Activated CD8-positive, alpha-beta memory T cell treated with anti-CD3 and anti-CD28 coated beads for 36 hours (primary cell): ENCODE results near the gene PFKFB2. TPM values are rescaled to one million over a fixed set of nuclear protein-coding genes. Genes with fewer than 3 reads are reported as not detected.

Experiments used
- CTCF ChIA-PET: fragments of 350-600 bp; sonication (Branson Sonifier 250); formaldehyde crosslinking; loops from one replicate; lab custom pipeline; 2021; ENCODE audit warnings: antibody characterized with exemption; lab: Charles Lee
- POLR2A ChIA-PET: fragments of 350-600 bp; sonication (Branson Sonifier 250); formaldehyde crosslinking; loops from one replicate; lab custom pipeline; 2021; ENCODE audit warnings: antibody characterized with exemption; lab: Charles Lee
- total RNA-seq, 2 experiments: library from RNA; stranded (reverse); gene quantifications; one replicate each; pipeline ENCODE4 v1.2.3, GENCODE V29; 2021

The PFKFB2 gene
- total RNA-seq, 2 experiments from 2014 or later: 3.4 to 3.6 TPM

- POLR2A ChIA-PET: no interaction called here
- CTCF ChIA-PET: interaction anchor here (0.6 kb wide), 1 partner anchor 39 kb away, joined by 3 read pairs; no protein-coding TSS in a partner anchor
These were observed 32.4 kb upstream of the PFKFB2 start for GRCh38 chr1:207020709-207021107.

GRCh38 chr1:207021139-207021861 lies 31.8 kb upstream of the PFKFB2 start:
- ChIA-PET CTCF (interaction anchor here (0.6 kb wide), 1 partner anchor 16 kb away, joined by 3 read pairs; no protein-coding TSS in a partner anchor), POLR2A (interaction anchor here (0.5 kb wide), 1 partner anchor 1375 kb away, joined by 3 read pairs; no protein-coding TSS in a partner anchor)

GRCh38 chr1:207021876-207022596 lies 31.0 kb upstream of the PFKFB2 start:
- ChIA-PET POLR2A (interaction anchor here (0.5 kb wide), 1 partner anchor 1376 kb away, joined by 3 read pairs; no protein-coding TSS in a partner anchor), CTCF (interaction anchor here (0.6 to 1.0 kb wide), 2 partner anchors 16 to 28 kb away, joined by 3 to 4 read pairs; no protein-coding TSS in a partner anchor)

- ChIA-PET POLR2A (no interaction called here), CTCF (interaction anchor here (1.0 kb wide), 1 partner anchor 27 kb away, joined by 4 read pairs; no protein-coding TSS in a partner anchor)
These were observed 29.9 kb upstream of the PFKFB2 start for GRCh38 chr1:207022996-207023679.

DNA sequence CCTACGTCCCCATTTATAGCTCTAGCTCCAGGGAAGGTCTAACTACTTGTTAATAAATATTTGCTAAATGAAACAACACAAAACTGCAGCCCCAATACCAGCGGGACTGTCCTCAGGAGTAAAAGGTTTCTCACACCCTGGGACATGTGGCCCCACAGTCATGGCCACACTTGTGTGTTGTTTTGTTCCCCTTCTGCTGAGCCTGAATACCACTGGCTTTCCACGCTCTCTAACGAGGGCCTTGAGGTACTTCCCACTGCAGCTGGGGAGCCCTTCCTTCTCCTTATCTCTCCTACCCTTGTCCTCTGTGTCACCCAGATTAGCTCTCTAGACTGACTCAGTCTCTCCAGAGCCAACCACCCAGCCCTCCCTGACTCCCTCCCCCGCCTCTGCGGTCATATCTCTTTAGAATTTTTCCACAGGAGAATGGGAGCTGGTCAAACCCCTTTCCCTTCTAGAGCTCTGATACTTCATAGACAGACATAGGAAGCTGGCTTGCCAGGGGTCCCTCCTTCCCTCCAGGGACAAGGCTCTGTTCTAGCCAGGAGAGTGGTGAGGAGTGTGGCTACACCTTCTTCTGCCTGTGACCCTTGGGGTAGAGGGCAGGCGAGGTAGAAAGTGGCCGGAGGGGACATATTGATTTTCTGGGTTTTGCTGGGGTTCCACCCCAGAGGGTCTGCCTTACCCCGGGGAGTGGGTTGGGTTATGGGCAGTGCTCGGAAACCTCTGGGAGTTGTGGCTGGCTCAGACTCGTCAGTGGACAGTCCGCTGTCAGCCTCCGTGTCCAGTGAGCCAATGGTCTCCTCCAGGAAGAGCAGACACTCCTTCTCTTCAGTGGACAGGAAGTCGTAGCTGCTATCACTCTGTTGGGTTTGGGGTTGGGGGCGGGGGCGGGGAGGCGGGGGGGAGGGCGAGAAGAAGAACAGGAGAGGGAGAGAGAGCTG lies 28.6 kb upstream of the PFKFB2 start:
- ChIA-PET POLR2A (no interaction called here), CTCF (interaction anchor here (1.1 kb wide), 1 partner anchor 24 kb away, joined by 3 read pairs; no protein-coding TSS in a partner anchor)

DNA sequence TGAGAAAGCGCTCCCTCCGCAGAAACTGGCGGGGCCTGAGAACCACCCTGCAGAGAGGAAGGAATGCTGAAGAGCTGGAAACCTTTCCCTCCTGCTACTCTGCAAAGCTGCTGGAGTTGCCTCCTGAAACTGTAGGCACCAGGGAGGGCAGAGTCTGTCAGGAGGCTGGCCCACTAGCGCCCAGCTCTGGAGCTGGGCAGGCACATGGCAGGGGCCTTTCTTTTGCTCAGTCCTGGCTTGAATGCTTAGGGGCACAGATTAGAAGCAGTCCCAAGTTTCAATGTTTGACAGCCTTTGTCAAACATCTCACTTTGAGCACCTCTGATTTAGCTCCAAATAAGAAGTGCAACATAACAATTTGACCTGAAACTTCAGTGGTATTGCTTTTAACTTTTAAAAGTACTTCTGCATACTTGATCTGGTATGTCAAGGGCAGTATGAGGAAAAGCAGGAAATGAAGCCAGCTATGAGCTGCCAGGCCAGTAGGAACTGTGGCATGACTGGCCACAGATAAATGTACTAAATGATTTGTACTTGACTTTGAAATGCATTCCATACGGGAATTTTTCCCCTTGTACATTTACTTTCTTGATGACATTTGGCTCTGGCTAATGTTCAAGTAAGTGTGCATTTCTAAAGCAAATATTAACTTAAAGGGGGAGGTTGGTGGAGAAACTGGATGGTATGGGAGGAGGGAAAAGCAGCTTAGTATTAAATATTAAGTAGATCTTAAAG lies 27.8 kb upstream of the PFKFB2 start:
- POLR2A ChIA-PET: no interaction called here
- CTCF ChIA-PET: interaction anchor here (1.1 kb wide), 1 partner anchor 23 kb away, joined by 3 read pairs; no protein-coding TSS in a partner anchor

- ChIA-PET POLR2A (no interaction called here), CTCF (no interaction called here)
These were observed 27.0 kb upstream of the PFKFB2 start for GRCh38 chr1:207026104-207026534.

DNA sequence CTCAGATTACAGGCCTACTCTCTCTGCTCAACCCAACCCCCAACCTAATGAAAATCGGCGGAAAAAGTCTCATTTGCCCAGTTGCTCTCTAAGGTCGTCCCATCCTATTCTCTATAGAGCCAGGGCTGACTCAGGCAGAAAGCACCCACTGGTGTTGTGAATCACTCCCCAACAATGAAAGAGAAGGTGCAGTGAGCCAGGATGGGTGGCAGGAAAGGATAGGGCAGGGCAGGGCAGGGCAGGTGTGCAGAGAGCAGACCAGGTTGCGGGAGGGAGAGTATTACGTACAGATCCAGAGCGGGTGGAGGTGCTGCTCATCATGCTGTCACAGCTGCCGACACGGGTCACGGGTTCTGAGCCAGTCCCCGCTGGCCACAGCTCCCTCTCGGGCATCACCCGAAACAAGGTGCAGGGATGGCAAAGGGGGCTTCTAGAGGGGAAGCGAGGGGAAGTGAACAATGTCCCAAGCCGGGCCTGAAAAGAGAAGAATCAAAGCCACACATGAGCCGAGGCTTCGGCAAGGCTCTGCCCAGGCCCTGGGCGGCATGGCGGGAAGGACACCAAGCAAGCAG lies 25.8 kb upstream of the PFKFB2 start:
- CTCF ChIA-PET: interaction anchor here (1.1 kb wide), 1 partner anchor 473 kb away, joined by 3 read pairs; no protein-coding TSS in a partner anchor
- POLR2A ChIA-PET: no interaction called here

- ChIA-PET POLR2A (no interaction called here), CTCF (interaction anchor here (1.1 kb wide), 1 partner anchor 472 kb away, joined by 3 read pairs; no protein-coding TSS in a partner anchor)
These were observed 25.2 kb upstream of the PFKFB2 start for GRCh38 chr1:207027921-207028320.

DNA sequence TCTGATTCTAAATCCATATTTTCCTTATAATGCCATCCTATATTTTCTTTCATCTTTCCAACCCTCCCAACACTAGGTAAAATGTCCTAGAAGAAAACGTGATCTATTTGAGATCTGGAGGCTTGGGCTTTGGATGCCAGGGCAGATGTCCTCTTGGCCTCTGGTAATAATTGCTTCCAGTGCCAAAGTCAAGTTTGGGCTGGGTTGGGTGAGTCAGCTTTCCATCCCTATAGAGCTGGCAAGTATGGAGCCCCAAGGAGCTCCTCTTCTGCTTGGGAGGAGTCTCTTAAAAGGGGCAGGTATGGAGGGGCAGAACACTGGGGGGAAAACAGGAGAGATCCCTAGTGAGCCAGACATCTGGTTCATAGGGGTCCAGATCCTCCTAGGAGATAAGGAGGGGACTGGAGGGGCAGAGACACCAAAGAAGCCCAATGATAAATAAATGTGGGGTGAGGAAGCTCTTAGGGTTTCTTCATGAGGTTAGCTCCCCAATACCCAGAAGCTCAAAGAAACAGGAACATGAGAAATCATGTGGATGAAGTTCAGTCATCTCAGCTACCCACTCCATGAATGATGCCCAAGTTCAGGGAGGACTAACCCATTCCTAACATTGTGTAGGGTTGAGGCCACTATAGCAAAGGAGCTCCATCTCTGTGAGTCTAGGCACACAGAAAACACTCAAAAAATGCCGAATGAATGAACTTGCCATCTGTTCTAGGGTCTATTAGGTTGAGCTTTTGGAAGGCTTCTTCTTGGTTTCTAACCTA lies 24.0 kb upstream of the PFKFB2 start:
- ChIA-PET CTCF (no interaction called here), POLR2A (no interaction called here)

DNA sequence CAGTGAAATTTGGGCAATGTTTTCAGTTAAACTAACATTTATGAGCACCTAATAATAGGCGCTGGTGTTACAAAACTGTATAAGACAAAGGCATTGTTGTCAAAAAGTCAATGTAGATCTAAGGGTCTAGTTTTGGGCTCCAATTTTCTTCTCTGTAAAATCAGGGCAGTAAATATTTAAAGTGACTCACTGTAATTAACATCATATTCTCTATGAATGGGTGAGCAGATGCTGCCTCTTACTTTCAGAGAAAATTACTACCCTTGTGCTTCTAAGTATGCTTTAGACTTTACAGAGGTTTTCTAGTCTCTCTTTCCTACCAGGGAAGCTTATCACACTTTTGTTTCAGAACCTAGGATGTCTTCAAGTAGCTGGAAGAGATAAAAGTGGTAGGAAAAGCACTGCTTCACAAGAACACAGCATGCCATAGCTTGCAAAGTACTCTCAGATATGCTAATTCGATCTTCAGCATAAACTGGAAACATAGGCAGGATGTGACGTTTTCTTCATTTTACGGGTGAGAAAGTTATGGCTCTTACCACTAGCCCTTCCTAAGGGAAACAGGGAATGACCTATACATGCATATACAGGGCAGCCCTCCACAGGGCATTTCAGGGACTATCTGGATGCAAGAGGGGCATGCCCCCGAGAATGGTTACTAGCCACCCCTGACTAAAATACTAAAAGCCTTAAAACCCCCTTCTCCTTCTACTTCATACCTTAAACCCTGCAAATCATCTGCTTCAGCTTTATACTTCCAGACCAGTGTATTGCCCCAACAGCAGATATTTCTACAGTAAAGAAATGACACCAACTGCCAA lies 23.2 kb upstream of the PFKFB2 start:
- ChIA-PET CTCF (no interaction called here), POLR2A (no interaction called here)

DNA sequence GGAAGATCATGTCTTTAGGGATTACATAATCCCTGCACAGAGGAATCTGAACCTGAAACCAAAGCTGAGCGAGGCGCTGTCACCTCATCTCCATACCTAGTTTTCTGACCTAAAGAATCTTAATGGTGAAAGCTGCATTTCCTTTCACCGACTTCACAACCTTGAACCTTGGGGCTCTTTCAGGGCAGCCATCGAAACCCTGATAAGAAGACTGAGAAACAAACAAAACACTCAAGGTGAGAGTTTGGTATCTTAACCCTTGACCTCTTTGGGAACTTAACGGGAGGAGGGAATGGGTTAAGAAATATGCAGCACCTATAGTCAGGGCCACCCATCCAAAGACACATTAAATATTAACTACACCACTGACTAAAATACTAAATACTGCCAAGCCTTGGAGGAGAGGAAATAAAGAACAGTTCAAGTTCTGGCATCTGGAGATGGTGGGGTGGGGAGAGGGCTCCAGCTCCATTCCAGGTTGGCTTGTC lies 22.5 kb upstream of the PFKFB2 start:
- POLR2A ChIA-PET: no interaction called here
- CTCF ChIA-PET: no interaction called here

DNA sequence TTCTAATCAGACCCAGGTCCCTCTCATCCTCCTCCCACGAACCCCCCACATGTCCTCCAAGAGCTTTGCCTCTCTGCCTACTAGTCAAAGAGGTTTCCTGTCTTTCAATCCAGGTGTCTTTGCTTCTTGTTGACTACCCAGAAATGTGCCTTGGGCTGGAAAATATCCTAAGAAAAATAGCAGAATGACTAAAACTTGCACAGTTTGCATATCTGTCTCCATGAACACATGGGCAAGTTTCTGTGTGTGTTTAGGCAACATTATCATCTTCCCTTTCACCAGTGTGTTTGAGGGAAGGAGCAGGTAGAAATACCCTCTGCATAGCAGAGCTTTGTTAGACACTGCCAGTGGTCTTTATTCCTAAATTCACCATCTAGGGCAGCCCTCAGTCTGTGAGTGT lies 22.1 kb upstream of the PFKFB2 start:
- ChIA-PET POLR2A (no interaction called here), CTCF (no interaction called here)

DNA sequence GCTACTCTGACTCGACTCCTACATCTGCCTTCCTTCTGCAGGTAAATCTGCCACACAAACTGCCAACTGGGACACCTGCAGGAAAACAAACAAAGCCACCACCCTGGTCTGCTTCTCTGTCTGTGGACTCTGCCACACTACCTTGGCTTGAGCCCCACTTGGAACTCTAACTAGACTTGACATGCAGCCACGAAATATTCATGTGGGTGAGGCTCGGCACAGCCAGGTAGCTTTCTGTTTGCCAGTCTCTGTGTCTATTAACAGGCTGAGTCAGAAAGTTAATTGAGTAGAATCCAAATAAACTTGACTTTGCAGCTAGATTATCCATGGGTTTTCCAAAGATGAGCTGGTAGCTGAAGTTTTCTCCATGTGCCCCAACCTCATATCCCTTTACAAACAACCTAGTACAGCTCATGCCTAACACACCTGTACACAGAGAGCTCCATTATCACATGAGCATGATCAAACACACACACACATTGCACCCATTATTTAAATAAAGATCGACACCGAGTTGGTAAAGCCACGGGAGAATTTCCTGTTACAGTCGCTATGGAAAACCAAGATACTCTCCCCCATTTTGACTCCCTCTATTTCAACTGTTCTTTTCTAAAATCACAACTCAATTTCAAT lies 21.3 kb upstream of the PFKFB2 start:
- POLR2A ChIA-PET: no interaction called here
- CTCF ChIA-PET: no interaction called here

GRCh38 chr1:207032528-207033017 lies 20.5 kb upstream of the PFKFB2 start, which contains the start of gene C1orf116:
TSS of gene C1orf116 (minus strand) at chr1:207032756. CDS start at chr1:207027598, 5,158 bp downstream.
- ChIA-PET POLR2A (no interaction called here), CTCF (no interaction called here)
